ENCODE data around the gene MTTP. TPM values are rescaled to one million over a fixed set of nuclear protein-coding genes. Genes with fewer than 3 reads are reported as not detected.

MTTP gene
- polyA plus RNA-seq, 4 donors, result 5.8 to 15.8 (median 11.4) TPM

DNA sequence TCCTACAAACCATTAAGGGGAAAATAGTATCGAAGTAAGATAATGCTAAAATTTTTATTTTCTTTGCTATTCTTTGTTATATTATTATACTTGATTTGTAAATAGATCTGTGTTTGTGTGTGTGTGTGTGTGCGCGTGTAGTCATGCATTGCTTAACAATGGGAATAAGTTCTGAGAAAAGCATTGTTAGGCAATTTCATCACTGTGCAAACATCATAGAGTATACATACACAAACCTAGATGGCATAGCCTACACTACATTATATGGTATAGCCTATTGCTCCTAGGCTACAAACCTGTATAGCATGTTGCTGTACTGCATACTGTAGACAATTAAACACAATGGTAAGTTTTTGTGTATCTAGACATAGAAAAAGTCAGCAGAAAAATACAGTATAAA lies 17.1 kb downstream of the MTTP start:
- no peak for DNase-seq (ENCODE audit: low read depth in 4 of 4, low spot score in 2 of 4)

DNA sequence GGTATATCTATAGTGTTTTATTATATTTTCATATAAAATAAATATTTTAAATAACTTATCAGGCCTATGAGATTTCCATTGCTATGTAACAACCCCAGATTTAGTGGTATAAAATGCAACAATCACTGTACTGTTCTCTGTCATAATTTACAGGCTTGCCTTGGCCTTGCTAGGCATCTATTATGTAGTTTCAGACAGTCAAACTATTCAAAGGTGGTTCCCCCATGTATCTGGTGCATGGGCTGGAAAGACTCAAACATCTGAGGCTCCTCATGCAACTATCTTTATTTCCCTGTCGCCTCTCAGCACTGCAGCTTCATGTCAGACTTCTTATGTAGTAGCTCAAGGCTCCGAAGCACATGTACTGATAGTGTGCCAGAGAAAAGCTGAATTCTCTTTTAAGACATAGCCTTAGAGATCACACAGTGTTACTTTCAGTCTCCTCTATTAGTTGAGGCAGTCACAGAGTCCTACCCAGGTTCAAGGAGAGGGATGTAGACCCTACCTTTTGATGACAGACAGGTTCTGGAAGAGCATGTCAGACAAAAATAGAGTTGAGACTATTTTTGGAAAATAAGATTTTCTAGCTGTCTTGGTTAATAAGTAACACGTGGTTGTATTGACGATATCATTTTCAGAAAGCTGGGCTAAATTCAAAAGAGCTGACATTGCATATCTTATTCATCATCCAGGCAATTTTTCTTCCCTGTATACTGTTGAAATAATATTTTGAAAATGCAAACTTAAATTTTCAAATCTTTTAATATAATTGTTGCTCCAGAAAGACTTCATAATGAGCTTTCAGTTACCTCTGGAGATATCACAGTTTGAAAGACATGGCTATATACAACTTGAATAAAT lies 19.4 kb downstream of the MTTP start:
- DNase-seq (ENCODE audit: low read depth in 4 of 4, low spot score in 2 of 4), result no peak

DNA sequence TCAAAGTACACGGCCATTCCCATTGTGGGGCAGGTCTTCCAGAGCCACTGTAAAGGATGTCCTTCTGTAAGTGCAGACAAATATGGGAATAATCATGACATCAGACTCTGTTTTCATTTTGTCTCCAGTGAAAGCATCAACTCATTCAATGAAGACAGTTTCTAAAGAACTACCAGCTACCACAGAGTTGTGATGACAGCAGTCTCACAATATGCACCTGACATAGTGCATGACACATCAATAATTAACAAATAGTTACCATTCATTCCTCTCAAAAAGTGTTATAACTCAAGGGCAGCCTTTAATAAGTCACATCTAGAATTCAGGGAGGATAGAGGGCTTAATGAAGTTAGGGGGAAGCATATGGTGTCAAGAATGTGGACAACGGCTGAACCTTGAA lies 20.2 kb downstream of the MTTP start:
- DNase-seq (ENCODE audit: low read depth in 4 of 4, low spot score in 2 of 4), result no peak

- DNase-seq (ENCODE audit: low read depth in 4 of 4, low spot score in 2 of 4), result no peak
Observed at GRCh38 chr4:99606716-99607115, 32.1 kb downstream of the MTTP start.

DNA sequence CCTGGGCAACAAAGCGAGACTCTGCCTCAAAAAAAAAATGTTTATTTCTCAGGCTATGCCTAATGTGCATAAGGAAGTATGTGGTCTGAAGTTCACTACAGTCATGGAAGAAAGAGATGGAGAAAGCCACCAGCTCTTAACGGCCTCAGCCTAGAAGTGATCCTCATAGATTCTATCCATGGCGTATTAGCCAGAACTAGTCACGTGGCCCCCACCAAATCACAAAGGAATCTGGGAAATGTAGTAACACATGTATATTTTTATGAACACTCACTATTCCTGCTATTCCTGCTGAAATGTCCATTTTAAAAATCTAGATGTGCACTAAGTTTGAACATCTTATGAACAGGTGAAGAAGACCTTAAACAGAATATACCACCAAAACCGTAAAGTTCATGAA lies 33.8 kb downstream of the MTTP start:
- DNase-seq (ENCODE audit: low read depth in 4 of 4, low spot score in 2 of 4), result no peak

DNA sequence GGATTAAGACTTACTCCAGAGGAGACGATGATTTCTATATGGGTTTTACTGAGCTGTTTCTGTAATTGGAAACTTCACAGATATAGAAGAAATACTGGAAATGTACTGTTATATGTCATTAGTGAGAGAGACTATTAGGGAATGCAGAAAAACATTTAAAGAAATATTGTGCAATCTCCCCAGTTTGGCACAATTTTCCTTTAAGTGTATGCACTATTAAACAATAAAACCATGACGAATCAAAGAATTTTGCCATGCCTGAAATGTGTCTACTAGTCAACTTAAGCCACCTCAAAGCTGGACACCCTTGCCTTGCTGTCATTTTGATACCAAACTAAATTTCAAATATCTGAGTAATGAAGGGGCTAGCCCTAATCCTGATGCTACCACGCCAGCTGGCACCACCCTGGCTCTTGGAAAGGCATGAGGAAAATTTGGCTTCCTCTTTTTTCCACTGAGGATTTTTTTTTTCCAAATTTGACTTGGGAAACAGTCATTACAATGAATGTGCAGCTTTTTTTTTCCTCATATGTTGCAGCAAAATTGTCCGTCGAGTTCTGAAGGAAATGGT lies 36.1 kb downstream of the MTTP start:
- DNase-seq (ENCODE audit: low read depth in 4 of 4, low spot score in 2 of 4), result no peak

DNA sequence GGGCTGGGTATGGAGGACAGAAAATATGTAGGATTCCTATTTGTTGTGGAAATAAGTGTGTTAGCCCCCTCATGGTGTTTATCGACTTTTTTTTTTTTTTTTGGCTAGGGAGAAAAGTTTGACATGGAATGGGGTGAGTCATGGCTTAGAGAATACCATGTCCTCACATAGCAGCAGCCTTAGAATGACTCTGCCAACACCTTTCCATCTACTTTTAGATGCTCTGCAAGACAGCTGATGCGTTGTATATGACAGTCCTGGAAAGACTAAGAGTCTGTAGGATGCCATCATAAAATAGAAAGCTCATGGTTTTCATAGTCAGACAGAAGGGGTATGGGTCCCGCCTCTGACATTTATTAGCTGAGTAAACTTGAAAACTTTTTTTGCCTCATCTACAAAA lies 37.7 kb downstream of the MTTP start:
- DNase-seq (ENCODE audit: low read depth in 4 of 4, low spot score in 2 of 4), result no peak

- DNase-seq (ENCODE audit: low read depth in 4 of 4, low spot score in 2 of 4), result no peak
Observed at GRCh38 chr4:99612704-99613103, 38.1 kb downstream of the MTTP start.

DNA sequence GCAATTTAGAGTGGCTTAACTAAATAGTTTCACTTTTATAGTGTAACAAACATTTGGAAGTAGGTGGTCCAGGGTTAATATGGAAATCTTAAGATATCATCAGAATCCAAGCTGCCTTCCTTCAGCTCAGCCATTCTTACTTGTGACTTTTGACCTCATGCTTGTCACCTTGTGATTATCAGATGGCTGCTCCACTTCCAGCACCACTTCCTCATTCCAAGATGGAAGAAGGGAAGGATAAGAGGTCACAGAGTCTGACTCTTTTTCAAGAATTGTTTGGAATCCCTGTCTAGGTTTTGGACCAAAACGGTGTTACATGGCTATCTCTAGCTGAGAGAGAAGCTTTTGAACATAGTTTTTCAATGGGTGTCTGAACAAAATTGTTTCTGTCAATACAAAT lies 39.9 kb downstream of the MTTP start:
- DNase-seq (ENCODE audit: low read depth in 4 of 4, low spot score in 2 of 4), result no peak

- no peak for DNase-seq (ENCODE audit: low read depth in 4 of 4, low spot score in 2 of 4)
Observed at GRCh38 chr4:99615170-99615820, 40.7 kb downstream of the MTTP start.

DNA sequence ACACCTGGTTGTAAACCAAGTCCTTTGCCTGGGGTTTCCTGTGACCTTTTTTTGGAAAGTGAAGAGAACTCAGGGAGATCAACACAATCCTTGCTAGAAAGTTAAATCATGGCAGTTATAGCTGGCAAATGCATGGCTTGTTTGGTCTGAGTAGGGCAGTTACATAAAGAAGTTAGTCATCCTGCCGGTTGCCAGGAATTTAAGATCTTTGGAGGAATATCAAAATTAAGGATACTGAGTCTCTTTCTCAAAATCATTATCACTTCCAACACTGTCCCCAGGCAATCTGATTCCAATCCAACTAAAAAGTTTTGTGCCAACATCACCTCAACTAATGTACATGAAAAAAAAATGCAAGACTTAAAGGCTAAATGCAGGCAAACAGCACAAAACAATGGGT lies 42.8 kb downstream of the MTTP start:
- no peak for DNase-seq (ENCODE audit: low read depth in 4 of 4, low spot score in 2 of 4)

GRCh38 chr4:99622341-99622740 lies 47.7 kb downstream of the MTTP start:
- DNase-seq (ENCODE audit: low read depth in 4 of 4, low spot score in 2 of 4), result no peak

DNA sequence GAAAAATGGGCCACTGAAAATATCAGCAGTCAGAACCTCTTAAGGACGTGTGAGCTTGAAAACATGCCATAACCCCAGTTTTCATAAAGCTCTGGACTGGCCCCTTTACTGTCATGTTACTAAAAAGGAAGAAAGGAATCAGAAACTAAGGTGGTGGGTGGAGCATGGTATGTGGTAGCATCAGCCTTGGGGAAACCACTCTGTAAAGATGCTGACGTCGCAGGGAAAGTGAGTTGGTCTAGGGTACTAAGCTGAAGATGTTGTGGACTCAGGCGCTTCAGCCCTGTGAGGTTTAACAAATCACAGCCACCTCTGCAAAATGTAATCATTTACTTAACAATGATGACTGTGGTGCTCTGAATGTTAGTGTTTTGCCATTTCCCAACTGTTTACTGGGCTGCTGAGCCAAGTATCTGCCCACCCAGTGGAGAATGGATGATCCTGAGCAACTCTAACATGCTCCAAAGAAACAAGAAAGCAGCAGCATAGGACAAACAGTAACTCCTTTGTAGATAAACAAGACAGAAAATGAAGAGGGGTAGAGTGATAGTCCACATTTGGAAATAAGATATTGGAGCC lies 49.6 kb downstream of the MTTP start:
- DNase-seq (ENCODE audit: low read depth in 4 of 4, low spot score in 2 of 4), result no peak

DNA sequence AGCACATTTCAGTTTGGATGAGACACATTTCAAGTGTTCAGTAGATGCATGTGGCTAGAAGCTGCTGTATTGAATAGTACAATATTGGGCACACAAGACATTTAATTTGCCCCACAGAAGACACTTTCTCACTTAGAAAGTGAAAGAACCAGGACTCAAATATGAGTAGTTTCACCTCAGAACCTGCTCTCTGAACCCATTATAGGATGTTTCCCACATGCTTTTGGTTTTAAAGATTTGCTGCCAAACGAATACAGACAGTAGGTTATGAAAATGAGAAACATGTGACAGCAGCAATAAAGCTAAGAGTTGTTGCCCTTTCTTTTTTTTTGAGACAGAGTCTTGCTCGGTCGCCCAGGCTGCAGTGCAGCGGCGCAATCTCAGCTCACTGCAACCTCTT lies 50.7 kb downstream of the MTTP start:
- DNase-seq (ENCODE audit: low read depth in 4 of 4, low spot score in 2 of 4), result no peak

DNA sequence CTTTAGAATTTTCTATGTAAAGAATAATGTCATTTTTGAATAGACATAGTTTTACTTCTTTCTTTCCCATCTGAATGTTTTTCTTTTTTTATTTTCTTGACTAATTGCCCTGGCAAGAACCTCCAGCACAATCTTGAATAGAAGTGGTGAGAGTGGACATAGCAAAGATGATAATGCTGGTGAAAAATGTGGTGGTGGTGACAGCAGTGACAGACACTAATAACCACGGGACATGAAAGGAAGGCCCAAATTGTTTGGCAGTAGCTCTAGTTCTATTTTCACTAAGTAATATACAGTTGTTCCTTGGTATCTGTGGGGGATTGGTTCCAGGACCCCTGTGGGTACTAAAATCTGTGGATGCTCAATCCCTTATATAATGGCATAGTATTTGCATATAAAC lies 53.4 kb downstream of the MTTP start:
- no peak for DNase-seq (ENCODE audit: low read depth in 4 of 4, low spot score in 2 of 4)

DNA sequence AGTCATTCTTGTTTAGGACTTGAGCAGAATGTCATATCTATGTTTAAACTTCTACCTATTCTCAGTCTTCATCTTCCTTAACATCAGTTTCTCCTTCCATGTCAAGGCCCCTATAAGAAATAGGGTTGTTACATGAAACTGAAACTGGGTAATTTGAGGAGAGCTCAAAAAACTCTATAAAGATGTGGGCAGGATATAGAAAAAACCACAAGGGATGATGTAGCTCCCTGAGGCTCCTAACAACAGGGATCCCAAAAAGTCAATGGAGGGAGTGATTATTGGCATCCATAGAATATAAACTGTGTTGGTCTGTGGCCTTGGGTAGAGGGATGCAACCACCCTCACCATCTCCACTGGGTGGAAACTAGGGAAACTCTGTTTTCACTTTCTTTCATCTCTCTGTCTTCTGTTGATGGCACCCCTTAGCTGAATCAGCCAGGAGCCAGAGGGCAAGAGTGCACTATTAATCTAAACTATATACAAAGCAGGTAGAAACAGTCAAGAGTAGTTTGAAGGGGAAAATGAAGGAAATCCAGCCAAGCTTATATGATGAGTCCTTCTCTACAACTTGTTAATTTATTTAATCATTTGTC lies 55.4 kb downstream of the MTTP start:
- DNase-seq (ENCODE audit: low read depth in 4 of 4, low spot score in 2 of 4), result no peak

DNA sequence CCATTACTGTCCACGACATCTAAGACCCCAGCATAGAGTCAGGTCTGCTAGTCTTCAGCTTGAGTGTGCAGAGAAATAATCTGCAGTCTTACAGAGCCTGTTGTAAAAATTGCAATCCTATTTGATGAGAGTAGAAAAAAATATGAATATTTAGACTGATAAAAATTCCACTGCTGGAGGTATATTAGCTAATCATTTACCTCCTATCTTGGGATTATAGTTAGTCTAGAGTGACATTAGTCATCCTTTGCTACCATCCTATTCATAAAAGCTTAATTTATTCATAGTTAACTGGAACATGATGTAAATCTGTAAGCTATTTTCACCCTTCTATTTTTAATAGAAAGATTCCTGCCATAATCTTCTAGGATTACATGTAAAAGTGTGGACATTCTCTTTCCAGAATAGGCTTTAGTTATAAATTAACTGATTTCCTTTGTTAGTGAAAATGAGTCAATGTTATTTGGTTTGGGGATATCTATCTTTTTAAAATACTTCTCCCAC lies 56.3 kb downstream of the MTTP start:
- DNase-seq (ENCODE audit: low read depth in 4 of 4, low spot score in 2 of 4), result no peak

GRCh38 chr4:99633772-99634171 lies 59.1 kb downstream of the MTTP start:
- no peak for DNase-seq (ENCODE audit: low read depth in 4 of 4, low spot score in 2 of 4)

GRCh38 chr4:99634742-99635360 lies 60.2 kb downstream of the MTTP start:
- no peak for DNase-seq (ENCODE audit: low read depth in 4 of 4, low spot score in 2 of 4)

GRCh38 chr4:99635601-99636000 lies 61.0 kb downstream of the MTTP start:
- DNase-seq (ENCODE audit: low read depth in 4 of 4, low spot score in 2 of 4), result no peak

DNA sequence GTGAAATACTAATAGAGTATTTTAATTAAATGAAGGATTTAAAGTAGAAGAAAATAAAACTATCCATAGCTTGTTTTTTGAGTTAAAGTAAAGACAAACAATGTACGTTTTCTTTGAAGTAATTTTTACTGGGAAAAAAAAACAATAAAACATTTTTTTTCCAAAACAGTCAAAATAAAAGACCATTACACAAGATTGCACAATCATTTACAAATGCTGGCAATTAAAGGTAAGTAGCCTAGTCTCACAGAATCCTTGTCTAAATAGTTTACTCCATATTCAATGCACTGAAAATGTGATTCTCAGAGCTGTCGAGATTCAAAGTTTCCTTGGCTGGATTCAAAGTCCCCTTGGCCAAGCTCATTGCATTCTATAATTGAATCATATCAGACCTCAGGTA lies 61.8 kb downstream of the MTTP start:
- DNase-seq (ENCODE audit: low read depth in 4 of 4, low spot score in 2 of 4), result no peak
